Measurements from ENCODE around the gene ASCC2.

DNA sequence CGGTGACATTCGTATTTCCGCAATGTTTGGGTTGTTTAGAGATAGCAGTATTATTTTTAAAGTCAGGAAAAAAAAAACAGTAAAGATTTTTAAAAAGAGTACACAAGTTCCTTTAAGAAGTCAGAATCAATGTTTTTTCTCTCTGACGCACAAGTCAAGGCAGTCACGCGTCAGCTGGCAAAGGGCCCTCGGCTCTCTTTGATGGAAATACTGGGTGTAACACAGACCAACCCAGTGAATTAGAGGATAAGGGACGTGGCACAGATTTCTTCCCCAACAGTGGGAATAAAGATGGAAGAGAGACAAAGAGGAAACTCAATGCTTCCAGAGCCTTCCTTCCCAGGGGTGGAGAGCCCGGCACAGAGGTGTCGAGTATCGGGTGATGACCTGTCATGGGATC is 13.4 kb downstream of the ASCC2 start:
- TF ChIP-seq, protein P1, sequence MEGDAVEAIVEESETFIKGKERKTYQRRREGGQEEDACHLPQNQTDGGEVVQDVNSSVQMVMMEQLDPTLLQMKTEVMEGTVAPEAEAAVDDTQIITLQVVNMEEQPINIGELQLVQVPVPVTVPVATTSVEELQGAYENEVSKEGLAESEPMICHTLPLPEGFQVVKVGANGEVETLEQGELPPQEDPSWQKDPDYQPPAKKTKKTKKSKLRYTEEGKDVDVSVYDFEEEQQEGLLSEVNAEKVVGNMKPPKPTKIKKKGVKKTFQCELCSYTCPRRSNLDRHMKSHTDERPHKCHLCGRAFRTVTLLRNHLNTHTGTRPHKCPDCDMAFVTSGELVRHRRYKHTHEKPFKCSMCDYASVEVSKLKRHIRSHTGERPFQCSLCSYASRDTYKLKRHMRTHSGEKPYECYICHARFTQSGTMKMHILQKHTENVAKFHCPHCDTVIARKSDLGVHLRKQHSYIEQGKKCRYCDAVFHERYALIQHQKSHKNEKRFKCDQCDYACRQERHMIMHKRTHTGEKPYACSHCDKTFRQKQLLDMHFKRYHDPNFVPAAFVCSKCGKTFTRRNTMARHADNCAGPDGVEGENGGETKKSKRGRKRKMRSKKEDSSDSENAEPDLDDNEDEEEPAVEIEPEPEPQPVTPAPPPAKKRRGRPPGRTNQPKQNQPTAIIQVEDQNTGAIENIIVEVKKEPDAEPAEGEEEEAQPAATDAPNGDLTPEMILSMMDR (IDR thresholded peaks at IDR 0.05), result no peak
- no peak for TF ChIP-seq POLR2A (IDR thresholded peaks at IDR 0.05)
